ENCODE results near the gene SIX5.

Gene SIX5

GRCh38 chr19:45793178-45793564, 24.1 kb upstream of the SIX5 start:
- in situ Hi-C loops (cut with MboI; ENCODE audit: low sequenced_read_pairs), result no loop called here

- in situ Hi-C loops (cut with MboI; ENCODE audit: low sequenced_read_pairs), result no loop called here
Measured at GRCh38 chr19:45792470-45793177, 23.6 kb upstream of the SIX5 start, which contains the start of gene DMWD. Gene DMWD (minus strand): TSS chr19:45792845. CDS start chr19:45792756, 89 bp downstream.

- in situ Hi-C loops (cut with MboI; ENCODE audit: low sequenced_read_pairs), result no loop called here
Measured at GRCh38 chr19:45791744-45792469, 22.9 kb upstream of the SIX5 start.

- in situ Hi-C loops (cut with MboI; ENCODE audit: low sequenced_read_pairs), result no loop called here
Measured at GRCh38 chr19:45790942-45791341, 21.9 kb upstream of the SIX5 start.

DNA sequence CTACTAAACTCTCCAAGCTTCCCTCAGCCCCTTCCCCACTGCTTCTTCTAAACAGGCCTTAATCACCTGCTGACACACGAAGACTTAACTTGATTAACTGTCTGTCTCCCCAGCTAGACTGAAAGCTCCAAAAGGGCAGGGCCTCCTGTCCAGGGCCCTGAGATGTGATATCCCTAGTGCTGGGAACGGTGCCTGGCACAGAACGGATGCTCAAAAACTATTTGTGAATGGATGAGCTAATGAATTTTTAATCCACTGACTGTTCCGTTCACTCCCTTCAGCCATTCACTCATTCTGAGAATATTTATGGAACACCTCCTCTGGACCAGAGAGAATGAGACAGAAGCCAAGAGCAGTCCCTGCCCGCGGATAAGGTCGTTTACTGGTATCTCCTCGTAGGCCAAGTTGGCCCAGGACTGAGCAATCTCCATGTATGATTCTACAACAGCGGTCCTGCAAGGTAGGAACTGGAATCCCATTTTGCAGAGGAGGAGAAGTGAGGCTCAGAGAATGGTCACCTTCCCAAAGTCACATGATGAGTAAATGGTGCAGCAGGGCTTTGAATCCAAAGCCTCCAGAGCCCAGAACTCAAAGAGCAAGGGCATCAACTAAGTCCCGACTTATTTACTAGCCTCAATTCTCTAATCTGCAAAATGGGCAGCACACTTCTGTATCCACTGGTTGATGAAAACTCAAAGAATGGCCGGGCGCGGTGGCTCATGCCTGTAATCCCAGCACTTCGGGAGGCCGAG, 20.2 kb upstream of the SIX5 start:
- in situ Hi-C loops (cut with MboI; ENCODE audit: low sequenced_read_pairs), result no loop called here

- in situ Hi-C loops (cut with MboI; ENCODE audit: low sequenced_read_pairs), result no loop called here
Measured at GRCh38 chr19:45786533-45786894, 17.5 kb upstream of the SIX5 start.

GRCh38 chr19:45785781-45786532, 16.9 kb upstream of the SIX5 start:
- in situ Hi-C loops (cut with MboI; ENCODE audit: low sequenced_read_pairs), result no loop called here

- in situ Hi-C loops (cut with MboI; ENCODE audit: low sequenced_read_pairs), result no loop called here
Measured at GRCh38 chr19:45785097-45785496, 16.0 kb upstream of the SIX5 start.

DNA sequence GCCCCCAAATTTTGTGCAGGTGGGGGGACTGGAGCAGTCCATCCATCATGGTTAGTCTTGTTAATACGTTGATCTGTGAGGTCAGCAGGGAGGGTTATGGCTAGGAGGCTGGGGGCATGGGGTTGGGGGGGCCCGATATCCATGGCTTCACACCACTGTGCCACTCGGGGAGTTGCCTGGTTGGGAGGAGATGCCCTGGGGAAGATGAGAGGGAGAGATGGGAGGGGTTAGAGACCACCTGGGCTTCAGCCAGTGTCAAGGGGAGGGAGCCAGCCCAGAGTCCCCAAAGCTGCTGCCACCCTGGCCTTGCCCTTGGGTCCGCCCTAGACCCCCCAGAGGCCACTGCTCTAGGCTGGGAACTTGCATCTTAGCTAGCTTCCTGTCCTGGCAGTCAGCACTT, 15.0 kb upstream of the SIX5 start:
- in situ Hi-C loops (cut with MboI; ENCODE audit: low sequenced_read_pairs), result no loop called here

DNA sequence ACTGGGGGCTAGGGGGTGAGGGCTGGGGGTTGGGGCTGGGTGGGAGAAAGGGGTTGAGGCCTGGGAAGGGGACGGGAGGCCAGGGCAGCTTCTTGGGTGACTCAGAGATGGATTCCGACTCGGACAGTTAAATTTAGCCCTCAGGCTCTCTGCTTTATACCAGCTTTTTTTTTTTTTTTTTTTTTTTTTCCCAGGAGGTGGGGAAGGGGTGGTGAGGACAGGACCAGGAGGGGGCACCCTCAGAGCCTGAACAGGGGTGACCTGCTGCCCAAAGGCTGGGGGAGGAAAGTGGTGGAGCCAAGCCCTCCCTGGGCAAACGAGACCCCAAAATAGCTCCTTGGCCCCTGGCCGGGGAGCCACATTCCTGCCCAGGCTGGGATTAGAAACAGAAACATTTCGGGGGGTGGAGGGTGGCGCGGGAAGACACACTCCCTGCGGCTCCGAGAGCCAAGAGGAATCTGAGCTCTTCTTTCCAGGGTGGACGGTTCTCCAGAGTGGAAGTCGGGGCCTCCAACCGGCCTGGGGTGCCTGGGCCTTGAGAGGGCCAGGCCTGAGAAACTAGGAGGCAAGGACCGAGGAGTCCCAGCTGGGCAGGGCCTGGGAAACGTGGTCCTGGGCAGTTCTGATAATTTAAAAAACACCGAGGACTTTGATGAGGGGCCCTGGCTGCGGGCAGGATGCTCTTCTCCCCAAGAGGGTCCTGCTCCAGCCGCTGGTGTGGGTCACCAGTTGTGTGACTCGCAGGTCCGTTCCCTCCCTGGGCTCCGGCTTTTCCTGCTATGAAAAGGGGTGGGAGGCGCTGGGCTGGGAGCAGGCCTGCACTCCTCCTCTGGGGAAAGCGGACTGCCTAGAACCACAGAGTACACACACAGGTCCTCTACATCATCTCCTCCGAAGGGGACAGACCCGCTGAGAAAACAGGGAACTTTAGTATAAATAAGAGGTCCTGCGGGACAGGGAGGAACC, 14.1 kb upstream of the SIX5 start:
- in situ Hi-C loops (cut with MboI; ENCODE audit: low sequenced_read_pairs), result no loop called here

- in situ Hi-C loops (cut with MboI; ENCODE audit: low sequenced_read_pairs), result no loop called here
Measured at GRCh38 chr19:45782162-45782691, 13.2 kb upstream of the SIX5 start, which contains the start of gene DMPK. Gene DMPK (minus strand): TSS chr19:45782490. CDS start chr19:45782352, 138 bp downstream.

- in situ Hi-C loops (cut with MboI; ENCODE audit: low sequenced_read_pairs), result no loop called here
Measured at GRCh38 chr19:45781214-45782161, 12.4 kb upstream of the SIX5 start.

DNA sequence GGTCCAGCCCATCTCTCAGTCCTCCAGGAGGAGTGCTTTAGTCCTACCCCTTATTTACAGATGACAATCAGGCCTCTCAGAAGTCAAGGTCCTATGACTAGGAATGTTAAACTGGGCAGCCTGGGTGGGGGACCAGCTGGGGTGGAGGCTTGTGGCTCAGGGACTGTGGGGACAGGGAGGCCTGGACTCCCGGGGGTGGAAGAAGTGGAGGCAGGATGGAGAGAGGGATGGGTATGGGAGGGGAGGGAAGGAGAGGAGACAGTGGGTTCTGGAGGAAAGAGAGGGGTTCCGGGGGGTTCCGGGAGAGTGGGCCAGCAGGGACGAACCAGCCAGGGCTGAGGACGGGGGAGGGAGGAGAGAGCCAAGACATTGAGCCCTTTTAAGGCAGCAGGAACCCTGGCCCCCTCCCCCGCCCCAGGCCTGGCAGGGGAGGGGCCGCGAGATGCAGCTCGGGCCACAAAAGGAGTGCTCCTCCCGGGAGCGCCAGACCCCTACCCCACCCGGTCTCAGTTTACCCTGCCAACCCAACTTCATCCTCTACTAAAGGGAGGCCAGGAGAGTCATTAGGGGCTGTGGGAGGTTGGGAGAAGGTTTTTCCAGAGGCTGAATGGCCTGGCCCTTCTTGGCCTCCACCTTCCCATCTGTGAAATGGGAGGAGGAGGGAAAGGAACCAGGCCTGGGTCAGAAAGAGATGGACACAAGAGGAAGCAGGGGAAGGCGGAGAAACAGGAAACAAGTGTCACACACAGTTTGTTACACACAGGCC, 11.6 kb upstream of the SIX5 start:
- in situ Hi-C loops (cut with MboI; ENCODE audit: low sequenced_read_pairs), result no loop called here

DNA sequence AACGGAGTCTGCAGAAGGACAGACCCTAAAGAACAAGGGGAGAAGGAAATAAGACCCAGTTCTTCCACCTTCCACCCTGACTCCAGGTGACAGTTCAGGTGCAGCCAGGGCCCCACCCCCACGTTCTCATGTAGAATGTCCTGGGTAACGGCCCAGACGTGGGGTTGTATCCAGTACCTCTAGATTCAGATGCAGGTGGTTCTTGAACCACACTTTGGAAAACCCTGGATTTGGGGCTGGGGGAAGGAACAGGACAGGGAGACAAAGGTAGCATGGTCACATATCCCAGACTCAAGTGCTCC, 11.0 kb upstream of the SIX5 start:
- in situ Hi-C loops (cut with MboI; ENCODE audit: low sequenced_read_pairs), result no loop called here

DNA sequence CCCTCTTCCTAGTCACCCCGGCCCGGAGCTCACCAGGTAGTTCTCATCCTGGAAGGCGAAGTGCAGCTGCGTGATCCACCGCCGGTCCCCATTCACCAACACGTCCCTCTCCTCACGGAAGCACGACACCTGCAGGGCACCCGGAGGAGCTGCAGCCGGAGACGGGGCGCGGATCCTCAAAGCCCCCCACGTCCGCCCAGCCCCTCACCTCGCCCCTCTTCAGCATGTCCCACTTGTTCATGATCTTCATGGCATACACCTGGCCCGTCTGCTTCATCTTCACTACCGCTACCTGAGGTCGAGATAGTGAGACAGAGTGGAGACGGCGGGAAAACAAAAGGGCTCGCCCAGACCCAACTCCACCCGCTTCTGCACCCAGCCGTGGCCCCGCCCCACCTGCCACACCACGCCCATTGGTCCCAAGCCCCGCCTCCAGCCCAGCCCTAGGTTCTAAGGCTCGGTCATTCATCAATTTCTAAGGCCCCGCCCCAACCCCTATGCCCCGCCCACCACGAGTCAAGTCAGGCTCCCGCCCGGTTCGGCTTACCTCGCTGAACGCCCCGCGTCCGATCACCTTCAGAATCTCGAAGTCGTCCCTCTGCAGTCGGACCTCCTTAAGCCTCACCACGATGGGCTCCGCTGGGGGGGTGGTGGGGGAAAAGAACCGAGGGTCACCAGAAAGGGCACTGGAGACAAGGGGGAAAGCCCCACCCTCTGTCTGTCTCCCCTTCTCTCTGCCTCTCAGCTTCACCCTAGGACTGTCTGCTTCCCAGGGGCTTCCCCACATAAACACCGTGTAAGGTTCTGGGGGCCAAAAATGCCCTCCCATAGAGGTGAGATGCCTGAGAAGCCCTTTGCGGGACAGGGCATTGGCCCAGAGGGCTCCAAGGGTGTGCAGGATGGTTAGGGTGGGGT, 10.4 kb upstream of the SIX5 start:
- in situ Hi-C loops (cut with MboI; ENCODE audit: low sequenced_read_pairs), result no loop called here

- in situ Hi-C loops (cut with MboI; ENCODE audit: low sequenced_read_pairs), result no loop called here
Measured at GRCh38 chr19:45778010-45778661, 9.1 kb upstream of the SIX5 start.

Measured in HL-60/S4 treated with retinoic acid at 250 ng/mL for 4 days and 3 days (cell line).